ENCODE measurements around the gene MYH15.

- no peak for TF ChIP-seq L3MBTL2 (conservative IDR thresholded peaks at IDR 0.05)
- no peak for TF ChIP-seq FOXA1 (IDR thresholded peaks at IDR 0.05)
- no peak for TF ChIP-seq SP1 (IDR thresholded peaks at IDR 0.05)
- no peak for TF ChIP-seq SUZ12 (IDR thresholded peaks at IDR 0.05)
- TF ChIP-seq ELF4 (IDR thresholded peaks at IDR 0.05): no peak
Observed at GRCh38 chr3:108555966-108556581, 45.7 kb upstream of the MYH15 start.
